Endothelial cell of umbilical vein (primary cell): ENCODE data around the gene SUPT4H1.

Experiments
- CTCF ChIP-seq, 2 donors: IDR thresholded peaks; 1 replicate in 1 of 2; 2 replicates in 1 of 2; pipeline ENCODE4 v1.5.1; 2011; ENCODE audit warnings: low read length in 2 of 2, mild to moderate bottlenecking in 2 of 2, moderate library complexity in 2 of 2, control low read depth in 1 of 2, inconsistent platforms in 1 of 2, low read depth in 1 of 2; ENCODE audit not compliant: insufficient read depth in 1 of 2; ENCODE audit errors: extremely low read depth in 1 of 2
- EZH2 ChIP-seq: IDR thresholded peaks from 2 replicates; pipeline ENCODE4 v1.6.1; 2012; ENCODE audit warnings: borderline replicate concordance, low read depth, mild to moderate bottlenecking, moderate library complexity, low read length, inconsistent platforms; ENCODE audit not compliant: severe bottlenecking
- MAX ChIP-seq: IDR thresholded peaks from 2 replicates; pipeline ENCODE4 v1.6.1; 2011; ENCODE audit not compliant: insufficient read depth, insufficient read length

- TF ChIP-seq MAX = no peak
- no peak for TF ChIP-seq CTCF (IDR thresholded peaks at IDR 0.05; ENCODE audit: extremely low read depth in 1 of 2, insufficient read depth in 1 of 2, low read depth in 1 of 2, low read length in 2 of 2)
- no peak for TF ChIP-seq EZH2
These were observed 33.9 kb downstream of the SUPT4H1 start for GRCh38 chr17:58318065-58318481.
